Tibial artery (tissue), 4 donors: ENCODE results near the gene UPB1.
A peak's percentile ranks its signal among the peaks of the same experiment; 100 is the strongest.

Experiments
- DNase-seq, 2 donors: peaks; one replicate each; pipeline ENCODE4 v3.0.0-alpha.2; 2019
- H3K27ac ChIP-seq, 2 donors: fragments of 200-600 bp; sonication (generic) in 1 of 2; 1 replicate in 1 of 2; 2 replicates in 1 of 2; pipeline ENCODE4 v1.5.1; 2018 to 2019; ENCODE audit warnings: mild to moderate bottlenecking in 1 of 2
- H3K27me3 ChIP-seq, 2 donors: fragments of 200-600 bp; sonication (generic) in 1 of 2; one replicate each; pipeline versions ENCODE4 v1.5.1 to v1.6.0; 2016 to 2019
- H3K36me3 ChIP-seq, 3 donors: fragments of 200-600 bp; sonication (generic) in 2 of 3; one replicate each; pipeline ENCODE4 v1.5.1; 2016 to 2019; ENCODE audit warnings: mild to moderate bottlenecking in 2 of 3
- H3K4me1 ChIP-seq, 4 donors: fragments of 200-600 bp; sonication (generic) in 2 of 4; 1 replicate in 3 of 4; 2 replicates in 1 of 4; pipeline ENCODE4 v1.5.1; 2016 to 2019
- H3K4me3 ChIP-seq, 2 donors: fragments of 200-600 bp; sonication (generic) in 1 of 2; 1 replicate in 1 of 2; 2 replicates in 1 of 2; pipeline ENCODE4 v1.5.1; 2018 to 2019; ENCODE audit warnings: mild to moderate bottlenecking in 2 of 2
- H3K9me3 ChIP-seq, 3 donors: fragments of 200-600 bp; sonication (generic) in 1 of 3; one replicate each; pipeline ENCODE4 v1.5.1; 2016 to 2019
- CTCF ChIP-seq, 2 experiments: fragments of 200-600 bp in 1 of 2; fragments of 450-650 bp in 1 of 2; IDR thresholded peaks; one replicate each; pipeline ENCODE4 v1.5.1; 2017 to 2019; ENCODE audit warnings: antibody characterized with exemption in 2 of 2, mild to moderate bottlenecking in 1 of 2, moderate library complexity in 1 of 2
- intact Hi-C: fragments of 100-400 bp; cut with DNase I; formaldehyde crosslinking; loops from one replicate; pipeline ENCODE4 v1.15.0; 2023; ENCODE audit warnings: low total_unique reads

The UPB1 gene

GRCh38 chr22:24510637-24511625 lies 15.8 kb downstream of the UPB1 start:
- TF ChIP-seq CTCF (IDR thresholded peaks at IDR 0.05), result no peak
- intact Hi-C loops, result no loop called here
- H3K4me3 ChIP-seq, result no peak overlapping the region
- peaks cover 0 to 25% (median 9%) of the 10 kb centered on the region in 4 donors for H3K4me1 ChIP-seq
- no peaks in the 10 kb centered on the region for H3K27me3 ChIP-seq
- H3K9me3 ChIP-seq, result no peaks in the 10 kb centered on the region
- no peak for DNase-seq
- H3K27ac ChIP-seq, result peak overlapping the region; percentile 6 to 13
- no peaks in the 10 kb centered on the region for H3K36me3 ChIP-seq

- no peak overlapping the region for H3K27ac ChIP-seq
Observed at GRCh38 chr22:24512043-24512442, 16.9 kb downstream of the UPB1 start.

GRCh38 chr22:24513378-24514240 lies 18.5 kb downstream of the UPB1 start:
- DNase-seq, result no peak
- Histone ChIP-seq H3K36me3 (no peaks in the 10 kb centered on the region), H3K9me3 (no peaks in the 10 kb centered on the region), H3K27ac (no peak overlapping the region), H3K27me3 (no peaks in the 10 kb centered on the region), H3K4me3 (no peak overlapping the region), H3K4me1 (peaks cover 0 to 33% (median 14%) of the 10 kb centered on the region in 4 donors)
- TF ChIP-seq CTCF (IDR thresholded peaks at IDR 0.05), result no peak
- intact Hi-C loops, result no loop called here

More at GRCh38 chr22:24512043-24512442, 16.9 kb downstream of the UPB1 start:
- no peaks in the 10 kb centered on the region for H3K9me3 ChIP-seq
- no peak overlapping the region for H3K4me3 ChIP-seq
- TF ChIP-seq CTCF (IDR thresholded peaks at IDR 0.05), result no peak
- H3K4me1 ChIP-seq, result peaks cover 0 to 33% (median 14%) of the 10 kb centered on the region in 4 donors
- no peak for DNase-seq
- H3K27me3 ChIP-seq, result no peaks in the 10 kb centered on the region
- no peaks in the 10 kb centered on the region for H3K36me3 ChIP-seq
- intact Hi-C loops, result no loop called here

GRCh38 chr22:24514241-24515026 lies 19.3 kb downstream of the UPB1 start:
- peaks cover 0 to 33% (median 14%) of the 10 kb centered on the region in 4 donors for H3K4me1 ChIP-seq
- no peaks in the 10 kb centered on the region for H3K27me3 ChIP-seq
- H3K27ac ChIP-seq, result no peak overlapping the region
- intact Hi-C loops, result no loop called here
- no peak for TF ChIP-seq CTCF (IDR thresholded peaks at IDR 0.05)
- H3K9me3 ChIP-seq, result no peaks in the 10 kb centered on the region
- no peak overlapping the region for H3K4me3 ChIP-seq
- DNase-seq, result no peak
- H3K36me3 ChIP-seq, result no peaks in the 10 kb centered on the region

GRCh38 chr22:24515027-24515338 lies 19.9 kb downstream of the UPB1 start:
- no peak overlapping the region for H3K27ac ChIP-seq
- no peaks in the 10 kb centered on the region for H3K9me3 ChIP-seq
- no peaks in the 10 kb centered on the region for H3K27me3 ChIP-seq
- H3K4me1 ChIP-seq, result peaks cover 0 to 33% (median 14%) of the 10 kb centered on the region in 4 donors
- H3K4me3 ChIP-seq, result no peak overlapping the region
- DNase-seq, result no peak
- intact Hi-C loops, result no loop called here
- no peak for TF ChIP-seq CTCF (IDR thresholded peaks at IDR 0.05)
- no peaks in the 10 kb centered on the region for H3K36me3 ChIP-seq
